Esophagus squamous epithelium (tissue), 5 donors: ENCODE measurements around the gene PPFIBP1. TPM values are rescaled to one million over a fixed set of nuclear protein-coding genes. Genes with fewer than 3 reads are reported as not detected.

ENCODE experiments used
- DNase-seq: peaks from one replicate; lab custom pipeline; 2025; lab: John Stamatoyannopoulos, UW
- H3K27ac ChIP-seq, 4 donors: fragments of 200-600 bp; sonication (generic); one replicate each; pipeline ENCODE4 v1.5.1; 2016 to 2019; ENCODE audit warnings: mild to moderate bottlenecking in 1 of 4
- H3K27me3 ChIP-seq, 4 donors: fragments of 200-600 bp; sonication (generic); 1 replicate in 3 of 4; 2 replicates in 1 of 4; pipeline versions ENCODE4 v1.5.1 to v1.6.0; 2017 to 2021; ENCODE audit warnings: antibody characterized with exemption in 1 of 4
- H3K36me3 ChIP-seq, 3 donors: fragments of 200-600 bp; sonication (generic); one replicate each; pipeline ENCODE4 v1.5.1; 2016 to 2019
- H3K4me1 ChIP-seq, 3 donors: fragments of 200-600 bp; sonication (generic); one replicate each; pipeline ENCODE4 v1.5.1; 2017 to 2019
- H3K4me3 ChIP-seq, 4 donors: fragments of 200-600 bp; sonication (generic); 1 replicate in 3 of 4; 2 replicates in 1 of 4; pipeline ENCODE4 v1.5.1; 2016 to 2019; ENCODE audit warnings: mild to moderate bottlenecking in 2 of 4, moderate library complexity in 1 of 4
- H3K9me3 ChIP-seq, 3 donors: fragments of 200-600 bp; sonication (generic); one replicate each; pipeline ENCODE4 v1.5.1; 2016 to 2019
- POLR2A ChIP-seq, 4 donors: fragments of 450-650 bp; IDR thresholded peaks; one replicate each; pipeline ENCODE4 v1.6.1; 2017; ENCODE audit warnings: antibody characterized with exemption in 4 of 4, mild to moderate bottlenecking in 4 of 4, moderate library complexity in 3 of 4
- WGBS, 2 donors: methylation state at CpG; one replicate each; pipeline ENCODE4 v1.1.5; 2018; 5-methylcytosine and 5-hydroxymethylcytosine counted together
- intact Hi-C: fragments of 100-400 bp; cut with DNase I; formaldehyde crosslinking; loops from one replicate; pipeline ENCODE4 v1.15.0; 2022
- total RNA-seq, 4 donors: library from RNA; depleted of rRNA; stranded (reverse); fragments of >200 nt; gene quantifications; one replicate each; pipeline ENCODE4 v1.1.0, GENCODE V29; 2016
- TF ChIP-seq, protein P1 (sequence below), 6 experiments: fragments of 450-650 bp in 4 of 6; fragments of 200-600 bp in 2 of 6; sonication (generic) in 2 of 6; IDR thresholded peaks; one replicate each; pipeline ENCODE4 v1.5.1; 2016 to 2019; ENCODE audit warnings: antibody characterized with exemption in 6 of 6, mild to moderate bottlenecking in 4 of 6, moderate library complexity in 4 of 6
- donor health status: DM: yes; HTN: yes; CAD: no.

Gene PPFIBP1
- total RNA-seq, 4 donors from 2014 or later = 41.9 to 62.6 (median 46.7) TPM

DNA sequence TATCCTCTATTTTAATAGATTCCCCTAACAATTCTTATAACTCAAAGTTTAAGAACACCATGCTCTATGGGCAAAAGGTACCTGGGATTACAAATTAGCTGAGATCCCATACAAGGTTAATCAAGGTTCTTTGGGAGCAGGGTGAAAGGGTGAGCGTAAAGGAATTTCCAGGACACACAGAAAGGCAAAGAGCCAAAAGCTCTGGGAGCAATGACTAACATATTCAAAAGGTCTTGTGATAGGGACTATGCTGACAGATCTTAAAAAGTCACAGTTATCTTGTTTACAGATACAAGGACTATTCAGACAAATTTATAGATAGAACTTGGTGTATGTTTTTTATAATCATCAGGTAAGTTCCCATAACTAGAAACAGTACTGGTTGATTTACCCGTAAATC is 19.5 kb upstream of the PPFIBP1 start:
- DNase-seq = no peak
- Histone ChIP-seq H3K9me3 (no peaks in the 10 kb centered on the region), H3K36me3 (no peaks in the 10 kb centered on the region), H3K27me3 (no peaks in the 10 kb centered on the region), H3K27ac (no peak overlapping the region), H3K4me1 (no peaks in the 10 kb centered on the region), H3K4me3 (no peak overlapping the region)
- no peak for TF ChIP-seq POLR2A (IDR thresholded peaks at IDR 0.05)
- TF ChIP-seq, protein P1, sequence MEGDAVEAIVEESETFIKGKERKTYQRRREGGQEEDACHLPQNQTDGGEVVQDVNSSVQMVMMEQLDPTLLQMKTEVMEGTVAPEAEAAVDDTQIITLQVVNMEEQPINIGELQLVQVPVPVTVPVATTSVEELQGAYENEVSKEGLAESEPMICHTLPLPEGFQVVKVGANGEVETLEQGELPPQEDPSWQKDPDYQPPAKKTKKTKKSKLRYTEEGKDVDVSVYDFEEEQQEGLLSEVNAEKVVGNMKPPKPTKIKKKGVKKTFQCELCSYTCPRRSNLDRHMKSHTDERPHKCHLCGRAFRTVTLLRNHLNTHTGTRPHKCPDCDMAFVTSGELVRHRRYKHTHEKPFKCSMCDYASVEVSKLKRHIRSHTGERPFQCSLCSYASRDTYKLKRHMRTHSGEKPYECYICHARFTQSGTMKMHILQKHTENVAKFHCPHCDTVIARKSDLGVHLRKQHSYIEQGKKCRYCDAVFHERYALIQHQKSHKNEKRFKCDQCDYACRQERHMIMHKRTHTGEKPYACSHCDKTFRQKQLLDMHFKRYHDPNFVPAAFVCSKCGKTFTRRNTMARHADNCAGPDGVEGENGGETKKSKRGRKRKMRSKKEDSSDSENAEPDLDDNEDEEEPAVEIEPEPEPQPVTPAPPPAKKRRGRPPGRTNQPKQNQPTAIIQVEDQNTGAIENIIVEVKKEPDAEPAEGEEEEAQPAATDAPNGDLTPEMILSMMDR (IDR thresholded peaks at IDR 0.05) = no peak
- 90 to 91% methylated on average over 2 of the region's 2 CpGs for WGBS, 2 donors
- intact Hi-C loops = no loop called here

DNA sequence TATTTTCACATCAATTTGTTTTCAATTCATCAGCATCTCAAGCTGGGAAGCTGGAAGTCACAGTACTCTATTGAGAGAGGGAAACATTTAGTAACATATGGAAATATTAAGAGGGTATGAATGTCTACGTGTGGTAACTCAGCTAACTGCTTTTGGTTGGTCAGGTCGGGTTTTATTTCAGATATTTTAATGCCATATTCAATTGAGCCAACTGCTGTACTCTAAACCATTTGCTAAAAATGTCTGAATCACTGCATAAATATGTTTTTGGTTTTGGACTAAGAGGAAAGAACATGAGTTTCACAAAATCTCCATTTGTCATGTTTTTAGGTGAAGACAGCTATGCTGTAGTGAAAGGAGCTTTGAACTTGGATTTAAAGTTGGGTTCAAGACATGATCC is 18.9 kb upstream of the PPFIBP1 start:
- Histone ChIP-seq H3K4me3 (no peak overlapping the region), H3K27me3 (no peaks in the 10 kb centered on the region), H3K36me3 (no peaks in the 10 kb centered on the region), H3K9me3 (no peaks in the 10 kb centered on the region), H3K27ac (no peak overlapping the region), H3K4me1 (no peaks in the 10 kb centered on the region)
- no peak for TF ChIP-seq POLR2A (IDR thresholded peaks at IDR 0.05)
- TF ChIP-seq, protein P1 (IDR thresholded peaks at IDR 0.05) = no peak
- intact Hi-C loops = no loop called here
- DNase-seq = no peak
- WGBS, 2 donors = 75 to 88% methylated on average over 2 of the region's 2 CpGs

DNA sequence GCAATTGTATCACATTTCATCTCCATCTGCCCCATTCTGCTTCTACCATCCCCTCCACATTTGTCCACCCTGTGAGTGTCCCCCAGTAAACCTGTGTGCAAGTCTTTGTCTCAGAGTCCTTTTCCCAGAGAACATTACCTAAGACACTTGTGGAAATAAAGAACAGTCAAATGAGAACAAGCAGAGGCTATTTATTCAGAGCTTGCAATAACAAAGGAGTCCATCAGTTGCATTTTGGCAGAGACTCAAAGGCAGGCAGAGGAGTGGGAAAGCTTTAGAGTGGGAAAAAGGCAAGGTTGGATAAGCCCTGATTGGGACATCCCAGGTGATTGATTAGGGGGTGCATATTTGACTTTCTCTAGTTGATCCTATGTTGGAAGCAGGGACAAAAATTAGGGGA is 18.2 kb upstream of the PPFIBP1 start:
- no peak for TF ChIP-seq POLR2A (IDR thresholded peaks at IDR 0.05)
- TF ChIP-seq, protein P1 (IDR thresholded peaks at IDR 0.05) = no peak
- Histone ChIP-seq H3K4me3 (no peak overlapping the region), H3K9me3 (no peaks in the 10 kb centered on the region), H3K4me1 (no peaks in the 10 kb centered on the region), H3K27me3 (no peaks in the 10 kb centered on the region), H3K27ac (no peak overlapping the region), H3K36me3 (no peaks in the 10 kb centered on the region)
- intact Hi-C loops = no loop called here
- DNase-seq = no peak

DNA sequence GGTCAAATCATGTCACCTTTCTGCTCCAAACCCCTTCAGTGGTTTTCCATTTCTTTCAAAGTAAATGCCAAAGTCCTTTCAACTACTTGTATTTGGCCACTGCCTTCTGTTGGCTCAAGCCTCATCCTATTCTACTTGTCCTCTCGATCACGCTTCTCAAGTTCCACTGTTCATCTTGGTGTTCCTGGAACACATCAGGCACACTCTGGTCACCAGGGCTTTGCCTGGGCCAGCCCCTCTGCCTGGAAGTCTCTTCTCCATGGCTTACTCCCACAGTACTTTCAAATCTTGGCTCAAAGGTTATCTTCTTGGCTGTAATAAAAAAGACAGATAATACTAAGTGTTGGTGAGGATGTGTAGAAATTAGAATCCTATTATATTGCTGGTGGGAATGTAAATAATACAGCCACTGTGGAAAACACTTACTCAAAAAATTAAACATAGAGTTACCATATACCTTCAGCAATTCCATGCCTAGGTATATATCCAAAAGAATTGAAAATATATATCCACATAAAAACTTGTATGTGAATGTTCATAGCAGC is 17.3 kb upstream of the PPFIBP1 start:
- Histone ChIP-seq H3K27ac (no peak overlapping the region), H3K4me3 (no peak overlapping the region), H3K4me1 (peaks cover 0 to 9% (median 3%) of the 10 kb centered on the region in 3 donors), H3K36me3 (no peaks in the 10 kb centered on the region), H3K9me3 (no peaks in the 10 kb centered on the region), H3K27me3 (no peaks in the 10 kb centered on the region)
- WGBS, 2 donors = 90 to 95% methylated on average over 2 of the region's 2 CpGs
- TF ChIP-seq, protein P1 (IDR thresholded peaks at IDR 0.05) = no peak
- no peak for TF ChIP-seq POLR2A (IDR thresholded peaks at IDR 0.05)
- intact Hi-C loops = no loop called here
- no peak for DNase-seq

- Histone ChIP-seq H3K4me3 (no peak overlapping the region), H3K36me3 (no peaks in the 10 kb centered on the region), H3K9me3 (no peaks in the 10 kb centered on the region), H3K27me3 (no peaks in the 10 kb centered on the region), H3K4me1 (peaks cover 0 to 13% (median 3%) of the 10 kb centered on the region in 3 donors), H3K27ac (no peak overlapping the region)
- intact Hi-C loops = no loop called here
- DNase-seq = no peak
- 72 to 83% methylated on average over 5 of the region's 5 CpGs for WGBS, 2 donors
- TF ChIP-seq, protein P1 (IDR thresholded peaks at IDR 0.05) = no peak
- TF ChIP-seq POLR2A (IDR thresholded peaks at IDR 0.05) = no peak
These were observed 15.1 kb upstream of the PPFIBP1 start for GRCh38 chr12:27508736-27509431.
